DOHH2 (cell line): ENCODE results near the gene JAK1.

Experiments
- H3F3A ChIP-seq: fragments of 200-600 bp; sonication (generic), shearing (Covaris generic); 2 replicates; pipeline ENCODE4 v1.6.0; 2016; ENCODE audit warnings: antibody characterized with exemption, mild to moderate bottlenecking; ENCODE audit not compliant: control insufficient read depth, insufficient read depth
- H3K27ac ChIP-seq: fragments of 200-600 bp; sonication (generic); 2 replicates; pipeline ENCODE4 v1.5.1; 2014; ENCODE audit warnings: low read depth, mild to moderate bottlenecking, low read length, moderate library complexity
- H3K27me3 ChIP-seq: fragments of 200-600 bp; sonication (generic); 2 replicates; pipeline ENCODE4 v1.6.1; 2014; ENCODE audit warnings: mild to moderate bottlenecking, low read length, mixed read lengths; ENCODE audit not compliant: control insufficient read depth
- H3K36me3 ChIP-seq: fragments of 200-600 bp; sonication (generic); 2 replicates; pipeline ENCODE4 v1.6.1; 2014; ENCODE audit warnings: mild to moderate bottlenecking, low read length, moderate library complexity, mixed read lengths; ENCODE audit not compliant: control insufficient read depth
- H3K4me1 ChIP-seq: fragments of 200-600 bp; sonication (generic); 2 replicates; pipeline ENCODE4 v1.6.1; 2014; ENCODE audit warnings: mild to moderate bottlenecking, low read length, mixed read lengths; ENCODE audit not compliant: control insufficient read depth
- H3K4me2 ChIP-seq: fragments of 200-600 bp; sonication (generic); 2 replicates; pipeline ENCODE4 v1.6.0; 2014; ENCODE audit warnings: mild to moderate bottlenecking, low read length, moderate library complexity
- H3K4me3 ChIP-seq: fragments of 200-600 bp; sonication (generic); 2 replicates; pipeline ENCODE4 v1.5.1; 2014; ENCODE audit warnings: mild to moderate bottlenecking, low read length, mixed read lengths
- H3K79me2 ChIP-seq: fragments of 200-600 bp; sonication (generic); 2 replicates; pipeline ENCODE4 v1.6.1; 2014; ENCODE audit warnings: mild to moderate bottlenecking, low read length, mixed read lengths; ENCODE audit not compliant: control insufficient read depth
- H3K9me2 ChIP-seq: fragments of 200-600 bp; sonication (generic); replicated peaks from 2 replicates; pipeline ENCODE4 v1.6.1; 2014; ENCODE audit warnings: mild to moderate bottlenecking, low read length, mixed read lengths; ENCODE audit not compliant: control insufficient read depth
- H3K9me3 ChIP-seq: fragments of 200-600 bp; sonication (generic); 2 replicates; pipeline ENCODE4 v1.6.1; 2014; ENCODE audit warnings: antibody characterized with exemption, low read length, mixed read lengths; ENCODE audit not compliant: control insufficient read depth, insufficient read depth
- H4K20me1 ChIP-seq: fragments of 200-600 bp; sonication (generic); 2 replicates; pipeline ENCODE4 v1.6.0; 2014; ENCODE audit warnings: low read depth, mild to moderate bottlenecking, antibody characterized with exemption, low read length, moderate library complexity; ENCODE audit not compliant: control insufficient read depth, insufficient read depth
- EZH2phosphoT487 ChIP-seq: fragments of 200-600 bp; sonication (generic); IDR thresholded peaks from 2 replicates; pipeline ENCODE4 v1.6.1; 2017; ENCODE audit warnings: borderline replicate concordance, mild to moderate bottlenecking, antibody characterized with exemption, low read length, moderate library complexity, mixed read lengths
- TF ChIP-seq, protein P1 (sequence below): fragments of 200-600 bp; sonication (generic); IDR thresholded peaks from one replicate; pipeline ENCODE4 v1.5.1; 2014; ENCODE audit warnings: antibody characterized with exemption, mild to moderate bottlenecking, low read depth, low read length; ENCODE audit not compliant: poor library complexity, severe bottlenecking

The JAK1 gene

DNA sequence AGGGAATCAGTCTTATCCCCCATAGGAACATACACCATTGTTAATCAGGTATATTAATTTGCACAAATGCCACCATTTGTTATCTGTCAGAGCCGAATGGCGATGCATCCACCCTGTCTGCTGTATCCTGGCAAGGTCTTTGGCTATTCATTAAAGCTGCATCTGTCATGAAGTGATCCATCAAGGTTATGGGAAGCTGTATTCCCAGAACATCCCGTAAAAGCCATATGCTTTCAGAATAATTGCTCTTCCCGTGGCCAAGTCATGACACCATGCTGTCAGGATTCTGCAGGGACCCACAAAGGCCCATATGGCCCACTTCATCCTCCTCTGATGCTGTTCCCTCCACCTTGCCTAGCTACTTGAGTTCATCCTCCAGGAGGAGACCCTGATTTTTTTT is 117.5 kb downstream of the JAK1 start:
- Histone ChIP-seq H3K9me3 (no peaks in the 10 kb centered on the region), H3K4me3 (no peak overlapping the region), H3K4me2 (no peak overlapping the region), H3K27me3 (no peaks in the 10 kb centered on the region), H3K36me3 (peaks cover 51% of the 10 kb centered on the region), H3K4me1 (peaks cover 5% of the 10 kb centered on the region), H3F3A (no peaks in the 10 kb centered on the region), H3K79me2 (no peaks in the 10 kb centered on the region), H3K9me2 (no peaks in the 10 kb centered on the region), H4K20me1 (no peaks in the 10 kb centered on the region), H3K27ac (no peak overlapping the region)
- TF ChIP-seq, protein P1, sequence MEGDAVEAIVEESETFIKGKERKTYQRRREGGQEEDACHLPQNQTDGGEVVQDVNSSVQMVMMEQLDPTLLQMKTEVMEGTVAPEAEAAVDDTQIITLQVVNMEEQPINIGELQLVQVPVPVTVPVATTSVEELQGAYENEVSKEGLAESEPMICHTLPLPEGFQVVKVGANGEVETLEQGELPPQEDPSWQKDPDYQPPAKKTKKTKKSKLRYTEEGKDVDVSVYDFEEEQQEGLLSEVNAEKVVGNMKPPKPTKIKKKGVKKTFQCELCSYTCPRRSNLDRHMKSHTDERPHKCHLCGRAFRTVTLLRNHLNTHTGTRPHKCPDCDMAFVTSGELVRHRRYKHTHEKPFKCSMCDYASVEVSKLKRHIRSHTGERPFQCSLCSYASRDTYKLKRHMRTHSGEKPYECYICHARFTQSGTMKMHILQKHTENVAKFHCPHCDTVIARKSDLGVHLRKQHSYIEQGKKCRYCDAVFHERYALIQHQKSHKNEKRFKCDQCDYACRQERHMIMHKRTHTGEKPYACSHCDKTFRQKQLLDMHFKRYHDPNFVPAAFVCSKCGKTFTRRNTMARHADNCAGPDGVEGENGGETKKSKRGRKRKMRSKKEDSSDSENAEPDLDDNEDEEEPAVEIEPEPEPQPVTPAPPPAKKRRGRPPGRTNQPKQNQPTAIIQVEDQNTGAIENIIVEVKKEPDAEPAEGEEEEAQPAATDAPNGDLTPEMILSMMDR, result no peak
- TF ChIP-seq EZH2phosphoT487, result no peak

DNA sequence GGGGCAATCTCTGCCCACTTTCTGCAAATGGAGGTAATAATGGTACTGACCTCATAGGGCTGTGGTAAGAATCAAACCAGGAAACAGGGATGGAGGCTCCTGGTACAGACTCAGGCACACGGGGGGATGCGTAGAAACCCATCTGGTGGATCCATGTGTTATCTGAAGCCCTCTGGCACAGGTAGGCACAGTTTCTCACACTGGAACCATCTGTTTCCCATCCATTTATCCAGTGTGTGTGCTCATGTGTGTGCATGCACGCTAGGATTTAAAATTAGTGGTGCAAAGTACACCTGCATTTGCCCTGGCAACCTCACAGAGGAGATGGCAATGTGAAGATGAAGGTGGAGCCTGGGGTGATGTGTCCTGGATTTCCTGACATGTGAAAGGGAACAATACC is 118.2 kb downstream of the JAK1 start:
- no peaks in the 10 kb centered on the region for H3K79me2 ChIP-seq
- peaks cover 6% of the 10 kb centered on the region for H3K4me1 ChIP-seq
- no peak overlapping the region for H3K4me2 ChIP-seq
- TF ChIP-seq, protein P1, result no peak
- no peak for TF ChIP-seq EZH2phosphoT487
- H3K27ac ChIP-seq, result no peak overlapping the region
- H3K4me3 ChIP-seq, result no peak overlapping the region
- H3F3A ChIP-seq, result no peaks in the 10 kb centered on the region
- H3K36me3 ChIP-seq, result peaks cover 51% of the 10 kb centered on the region
- H3K9me2 ChIP-seq, result no peaks in the 10 kb centered on the region
- H4K20me1 ChIP-seq, result no peaks in the 10 kb centered on the region
- no peaks in the 10 kb centered on the region for H3K27me3 ChIP-seq
- no peaks in the 10 kb centered on the region for H3K9me3 ChIP-seq

DNA sequence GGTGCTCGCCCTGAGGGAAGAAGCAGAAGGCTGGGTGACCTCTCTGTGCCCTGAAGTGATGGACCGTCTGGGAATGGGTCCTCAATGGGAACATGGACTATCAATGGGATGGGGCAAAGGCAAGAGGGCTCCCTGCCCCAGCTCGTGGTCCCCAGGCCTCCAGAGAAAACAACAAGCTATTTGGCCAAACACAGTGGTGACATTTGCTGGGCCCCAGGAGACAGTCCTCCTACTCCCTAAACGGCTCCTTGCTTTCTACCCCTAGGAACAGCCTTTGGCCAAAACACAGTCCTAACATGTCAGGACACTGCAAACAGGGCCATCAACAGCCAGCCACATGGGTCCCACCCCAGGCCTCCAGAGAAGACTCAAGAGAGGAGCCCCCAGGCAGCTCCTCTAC is 118.7 kb downstream of the JAK1 start:
- no peaks in the 10 kb centered on the region for H3F3A ChIP-seq
- H3K4me1 ChIP-seq, result peaks cover 11% of the 10 kb centered on the region
- no peaks in the 10 kb centered on the region for H4K20me1 ChIP-seq
- H3K9me2 ChIP-seq, result no peaks in the 10 kb centered on the region
- H3K9me3 ChIP-seq, result no peaks in the 10 kb centered on the region
- no peak overlapping the region for H3K4me2 ChIP-seq
- no peak for TF ChIP-seq EZH2phosphoT487
- TF ChIP-seq, protein P1, result no peak
- H3K36me3 ChIP-seq, result peaks cover 49% of the 10 kb centered on the region
- H3K79me2 ChIP-seq, result no peaks in the 10 kb centered on the region
- H3K27ac ChIP-seq, result no peak overlapping the region
- no peak overlapping the region for H3K4me3 ChIP-seq
- H3K27me3 ChIP-seq, result no peaks in the 10 kb centered on the region
